ENCODE measurements around the gene COL9A2.

DNA sequence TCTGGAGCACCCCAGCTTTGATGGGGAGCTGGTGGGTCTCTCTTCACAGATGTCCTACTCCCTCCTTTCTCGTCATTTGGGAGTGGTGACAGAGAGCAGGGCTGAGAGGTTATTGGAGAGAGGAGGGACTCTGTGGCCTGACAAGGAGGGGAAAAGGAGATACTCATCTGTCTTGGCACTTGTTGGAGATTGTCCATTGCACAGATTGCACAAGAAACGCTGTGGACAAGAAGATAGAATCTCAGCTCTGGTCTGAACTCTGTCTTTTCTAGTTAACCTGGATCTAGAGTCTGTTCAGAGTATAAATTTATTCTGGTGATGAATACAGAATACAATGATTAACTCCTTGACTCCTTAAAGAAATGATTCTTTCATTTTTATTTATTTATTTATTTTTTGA, 34.0 kb upstream of the COL9A2 start:
- TF ChIP-seq SNAI2 (CRISPR knock-in tag; IDR thresholded peaks at IDR 0.05) (no peak), OSR1 (CRISPR knock-in tag; IDR thresholded peaks at IDR 0.05) (no peak)

Data from SK-N-SH treated with all-trans-retinoic acid at 6 μM for 48 hours (cell line).